ENCODE measurements around the gene HCCS. TPM values are rescaled to one million over a fixed set of nuclear protein-coding genes. Genes with fewer than 3 reads are reported as not detected.

The HCCS gene
- total and polyA plus RNA-seq, 2 donors (not counting 1 experiment from before 2014, with no cell fraction given) = 5.8 to 16.7 TPM

GRCh38 chrX:11124112-11124511 lies 13.0 kb downstream of the HCCS start:
- Histone ChIP-seq H3K4me1 (ENCODE audit: control insufficient read depth in 2 of 2, insufficient read depth in 2 of 2, low read length in 2 of 2) (no peaks in the 10 kb centered on the region), H3K27ac (ENCODE audit: low read length in 2 of 2) (no peak overlapping the region), H3K79me2 (ENCODE audit: control insufficient read depth, insufficient read depth, low read length) (no peaks in the 10 kb centered on the region), H3K9ac (ENCODE audit: low read length) (no peak overlapping the region), H3K9me3 (ENCODE audit: control extremely low read depth in 1 of 3, control insufficient read depth in 2 of 3, insufficient read depth in 1 of 3, low read length in 2 of 3) (no peaks in the 10 kb centered on the region), H4K20me1 (ENCODE audit: control insufficient read depth, insufficient read depth, low read length, poor library complexity, severe bottlenecking) (no peaks in the 10 kb centered on the region), H3K27me3 (replicated peaks in 1 of 4; ENCODE audit: control extremely low read depth in 1 of 4, control insufficient read depth in 3 of 4, insufficient read depth in 4 of 4, low read length in 3 of 4) (no peaks in the 10 kb centered on the region), H3K4me3 (ENCODE audit: control extremely low read depth in 1 of 5, extremely low read depth in 1 of 5, insufficient read depth in 1 of 5, low read depth in 2 of 5, low read length in 4 of 5) (no peak overlapping the region), H3K4me2 (replicated peaks; ENCODE audit: low read depth, low read length, poor library complexity, severe bottlenecking) (no peak overlapping the region), H2AFZ (ENCODE audit: insufficient read depth, low read depth, low read length, poor library complexity, severe bottlenecking) (no peak overlapping the region), H3K36me3 (replicated peaks in 1 of 2; ENCODE audit: control extremely low read depth in 1 of 2, control insufficient read depth in 1 of 2, extremely low read depth in 1 of 2, insufficient read depth in 2 of 2, low read length in 1 of 2) (peaks cover 2 to 22% of the 10 kb centered on the region in 2 experiments)
- WGBS (ENCODE audit: insufficient coverage) = no CpG with 5 or more reads among the region's 2 CpGs
- POLR2A ChIA-PET = no interaction called here
- ATAC-seq (ENCODE audit: low read depth) (no peak), DNase-seq (no peak)
- Mint-ChIP-seq H3K9me3 (ENCODE audit: insufficient read depth) (no peaks in the 10 kb centered on the region), H3K27me3 (no peaks in the 10 kb centered on the region), H3K27ac (no peak overlapping the region), H3K4me3 (no peak overlapping the region), H3K4me1 (no peaks in the 10 kb centered on the region)
- intact Hi-C loops (cut with micrococcal nuclease) = no loop called here
- TF ChIP-seq, protein P1, sequence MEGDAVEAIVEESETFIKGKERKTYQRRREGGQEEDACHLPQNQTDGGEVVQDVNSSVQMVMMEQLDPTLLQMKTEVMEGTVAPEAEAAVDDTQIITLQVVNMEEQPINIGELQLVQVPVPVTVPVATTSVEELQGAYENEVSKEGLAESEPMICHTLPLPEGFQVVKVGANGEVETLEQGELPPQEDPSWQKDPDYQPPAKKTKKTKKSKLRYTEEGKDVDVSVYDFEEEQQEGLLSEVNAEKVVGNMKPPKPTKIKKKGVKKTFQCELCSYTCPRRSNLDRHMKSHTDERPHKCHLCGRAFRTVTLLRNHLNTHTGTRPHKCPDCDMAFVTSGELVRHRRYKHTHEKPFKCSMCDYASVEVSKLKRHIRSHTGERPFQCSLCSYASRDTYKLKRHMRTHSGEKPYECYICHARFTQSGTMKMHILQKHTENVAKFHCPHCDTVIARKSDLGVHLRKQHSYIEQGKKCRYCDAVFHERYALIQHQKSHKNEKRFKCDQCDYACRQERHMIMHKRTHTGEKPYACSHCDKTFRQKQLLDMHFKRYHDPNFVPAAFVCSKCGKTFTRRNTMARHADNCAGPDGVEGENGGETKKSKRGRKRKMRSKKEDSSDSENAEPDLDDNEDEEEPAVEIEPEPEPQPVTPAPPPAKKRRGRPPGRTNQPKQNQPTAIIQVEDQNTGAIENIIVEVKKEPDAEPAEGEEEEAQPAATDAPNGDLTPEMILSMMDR (IDR thresholded peaks at IDR 0.05) = no peak
- no peak for TF ChIP-seq EZH2 (IDR thresholded peaks at IDR 0.05; ENCODE audit: borderline replicate concordance, insufficient read depth, low read depth, low read length, poor library complexity, severe bottlenecking)
- CTCF ChIA-PET = no interaction called here

DNA sequence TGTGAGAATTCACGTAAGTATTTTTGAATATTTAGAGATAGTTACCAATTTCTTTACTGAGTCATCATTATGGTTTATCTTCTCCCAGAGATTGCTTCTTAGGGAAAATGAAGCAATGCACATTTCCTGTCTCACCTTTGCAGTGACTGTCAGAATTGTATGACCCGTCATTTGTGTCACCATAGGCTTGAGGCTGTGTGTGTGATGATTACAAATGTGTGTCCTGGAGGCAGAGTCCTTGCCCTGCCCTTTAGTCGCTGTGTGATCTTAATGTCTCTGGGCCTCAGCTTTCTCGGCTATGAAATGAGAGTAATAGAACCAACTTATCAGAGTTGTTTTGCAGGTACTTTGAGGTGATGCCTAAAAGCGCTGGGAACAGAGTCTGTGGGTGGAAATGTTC lies 13.9 kb downstream of the HCCS start:
- Histone ChIP-seq H3K9me3 (ENCODE audit: control extremely low read depth in 1 of 3, control insufficient read depth in 2 of 3, insufficient read depth in 1 of 3, low read length in 2 of 3) (no peaks in the 10 kb centered on the region), H3K79me2 (ENCODE audit: control insufficient read depth, insufficient read depth, low read length) (no peaks in the 10 kb centered on the region), H3K36me3 (replicated peaks in 1 of 2; ENCODE audit: control extremely low read depth in 1 of 2, control insufficient read depth in 1 of 2, extremely low read depth in 1 of 2, insufficient read depth in 2 of 2, low read length in 1 of 2) (peaks cover 2 to 12% of the 10 kb centered on the region in 2 experiments), H3K4me2 (replicated peaks; ENCODE audit: low read depth, low read length, poor library complexity, severe bottlenecking) (no peak overlapping the region), H3K9ac (ENCODE audit: low read length) (no peak overlapping the region), H4K20me1 (ENCODE audit: control insufficient read depth, insufficient read depth, low read length, poor library complexity, severe bottlenecking) (no peaks in the 10 kb centered on the region), H3K27me3 (replicated peaks in 1 of 4; ENCODE audit: control extremely low read depth in 1 of 4, control insufficient read depth in 3 of 4, insufficient read depth in 4 of 4, low read length in 3 of 4) (no peaks in the 10 kb centered on the region), H2AFZ (ENCODE audit: insufficient read depth, low read depth, low read length, poor library complexity, severe bottlenecking) (no peak overlapping the region), H3K4me1 (ENCODE audit: control insufficient read depth in 2 of 2, insufficient read depth in 2 of 2, low read length in 2 of 2) (no peaks in the 10 kb centered on the region), H3K27ac (ENCODE audit: low read length in 2 of 2) (no peak overlapping the region), H3K4me3 (ENCODE audit: control extremely low read depth in 1 of 5, extremely low read depth in 1 of 5, insufficient read depth in 1 of 5, low read depth in 2 of 5, low read length in 4 of 5) (no peak overlapping the region)
- Mint-ChIP-seq H3K4me1 (peaks cover 2% of the 10 kb centered on the region), H3K27ac (no peak overlapping the region), H3K27me3 (no peaks in the 10 kb centered on the region), H3K9me3 (ENCODE audit: insufficient read depth) (no peaks in the 10 kb centered on the region), H3K4me3 (no peak overlapping the region)
- no CpG with 5 or more reads among the region's 5 CpGs for WGBS (ENCODE audit: insufficient coverage)
- ChIA-PET CTCF (no interaction called here), POLR2A (no interaction called here)
- no peak for DNase-seq
- intact Hi-C loops (cut with micrococcal nuclease) = no loop called here
- TF ChIP-seq, protein P1 (IDR thresholded peaks at IDR 0.05) = no peak
- TF ChIP-seq EZH2 (IDR thresholded peaks at IDR 0.05; ENCODE audit: borderline replicate concordance, insufficient read depth, low read depth, low read length, poor library complexity, severe bottlenecking) = no peak
- ATAC-seq (ENCODE audit: low read depth) = no peak
